Measurements from ENCODE around the gene HDAC11.

Gene HDAC11

GRCh38 chr3:13501521-13501920 is 21.4 kb downstream of the HDAC11 start:
- Histone ChIP-seq H3K36me3 (ENCODE audit: control insufficient read depth, insufficient read depth, low read length) (no peaks in the 10 kb centered on the region), H2AFZ (no peak overlapping the region), H3K9me3 (ENCODE audit: control insufficient read depth, low read length) (no peaks in the 10 kb centered on the region), H3K4me2 (ENCODE audit: low read length) (no peak overlapping the region), H3K27ac (no peak overlapping the region), H3K9ac (no peak overlapping the region), H3K4me1 (peaks cover 4% of the 10 kb centered on the region), H3K27me3 (ENCODE audit: control insufficient read depth, insufficient read depth, low read length) (no peaks in the 10 kb centered on the region), H3K79me2 (peaks cover 4% of the 10 kb centered on the region), H3K4me3 (ENCODE audit: low read depth, low read length) (no peak overlapping the region)
- TF ChIP-seq CTCF (IDR thresholded peaks at IDR 0.05) = no peak

GRCh38 chr3:13501958-13502790 is 22.1 kb downstream of the HDAC11 start:
- no peaks in the 10 kb centered on the region for H3K9me3 ChIP-seq (ENCODE audit: control insufficient read depth, low read length)

GRCh38 chr3:13502791-13503060 is 22.6 kb downstream of the HDAC11 start:
- Histone ChIP-seq H3K79me2 (no peaks in the 10 kb centered on the region), H3K4me2 (ENCODE audit: low read length) (no peak overlapping the region), H2AFZ (no peak overlapping the region), H3K9me3 (ENCODE audit: control insufficient read depth, low read length) (no peaks in the 10 kb centered on the region), H3K9ac (no peak overlapping the region), H3K27ac (no peak overlapping the region), H3K4me1 (peaks cover 4% of the 10 kb centered on the region), H3K4me3 (ENCODE audit: low read depth, low read length) (no peak overlapping the region), H3K36me3 (ENCODE audit: control insufficient read depth, insufficient read depth, low read length) (no peaks in the 10 kb centered on the region), H3K27me3 (ENCODE audit: control insufficient read depth, insufficient read depth, low read length) (no peaks in the 10 kb centered on the region)
- no peak for TF ChIP-seq CTCF (IDR thresholded peaks at IDR 0.05)

More at GRCh38 chr3:13501958-13502790, 22.1 kb downstream of the HDAC11 start:
- no peak overlapping the region for H3K27ac ChIP-seq
- no peaks in the 10 kb centered on the region for H3K27me3 ChIP-seq (ENCODE audit: control insufficient read depth, insufficient read depth, low read length)
- H2AFZ ChIP-seq = no peak overlapping the region
- H3K4me3 ChIP-seq (ENCODE audit: low read depth, low read length) = no peak overlapping the region
- H3K9ac ChIP-seq = no peak overlapping the region
- no peaks in the 10 kb centered on the region for H3K4me1 ChIP-seq
- no peak overlapping the region for H3K4me2 ChIP-seq (ENCODE audit: low read length)
- no peak for TF ChIP-seq CTCF (IDR thresholded peaks at IDR 0.05)
- no peaks in the 10 kb centered on the region for H3K36me3 ChIP-seq (ENCODE audit: control insufficient read depth, insufficient read depth, low read length)
- H3K79me2 ChIP-seq = no peaks in the 10 kb centered on the region

GRCh38 chr3:13504161-13504831 is 24.2 kb downstream of the HDAC11 start:
- H3K27me3 ChIP-seq (ENCODE audit: control insufficient read depth, insufficient read depth, low read length) = no peaks in the 10 kb centered on the region
- H2AFZ ChIP-seq = no peak overlapping the region
- no peaks in the 10 kb centered on the region for H3K79me2 ChIP-seq
- H3K36me3 ChIP-seq (ENCODE audit: control insufficient read depth, insufficient read depth, low read length) = no peaks in the 10 kb centered on the region
- no peak overlapping the region for H3K4me2 ChIP-seq (ENCODE audit: low read length)
- no peak overlapping the region for H3K4me3 ChIP-seq (ENCODE audit: low read depth, low read length)
- H3K9ac ChIP-seq = no peak overlapping the region
- no peak overlapping the region for H3K27ac ChIP-seq
- no peaks in the 10 kb centered on the region for H3K9me3 ChIP-seq (ENCODE audit: control insufficient read depth, low read length)
- TF ChIP-seq CTCF (IDR thresholded peaks at IDR 0.05) = no peak
- H3K4me1 ChIP-seq = peaks cover 9% of the 10 kb centered on the region
